GM12878 (cell line): ENCODE data around the gene DNAJC6.

Source experiments
- CTCF ChIP-seq, 3 experiments: IDR thresholded peaks in 2 of 3; conservative IDR thresholded peaks in 1 of 3; 2 replicates each; pipeline ENCODE4 v1.5.1; 2011; ENCODE audit warnings: low read depth in 3 of 3, low read length in 3 of 3, mild to moderate bottlenecking in 3 of 3, control low read depth in 2 of 3, moderate library complexity in 2 of 3, inconsistent platforms in 1 of 3, mixed read lengths in 1 of 3; ENCODE audit not compliant: control insufficient read depth in 2 of 3, insufficient read depth in 1 of 3; ENCODE audit errors: extremely low read depth in 1 of 3
- MXI1 ChIP-seq: fragments of 150-350 bp; IDR thresholded peaks from 2 replicates; pipeline ENCODE4 v1.6.1; 2011; ENCODE audit warnings: low read depth, mild to moderate bottlenecking, inconsistent platforms, low read length, improper control_type of control experiment
- TAF1 ChIP-seq: IDR thresholded peaks from 2 replicates; pipeline ENCODE4 v1.6.1; 2011; ENCODE audit warnings: mild to moderate bottlenecking, low read depth, low read length, borderline replicate concordance
- ZNF217 ChIP-seq: fragments of 450-650 bp; IDR thresholded peaks from 2 replicates; pipeline ENCODE4 v1.6.1; 2017; ENCODE audit warnings: antibody characterized with exemption, mild to moderate bottlenecking

- TF ChIP-seq CTCF (IDR thresholded peaks at IDR 0.05 in 2 of 3, conservative IDR thresholded peaks at IDR 0.05 in 1 of 3; ENCODE audit: control insufficient read depth in 2 of 3, extremely low read depth in 1 of 3, insufficient read depth in 1 of 3, low read depth in 3 of 3, low read length in 3 of 3) (no peak), ZNF217 (no peak), MXI1 (no peak), TAF1 (no peak)
These were observed 131.6 kb downstream of the DNAJC6 start for GRCh38 chr1:65440915-65441314.
